HG03565 (cell line): ENCODE results near the gene TMF1.

Source experiments
- ATAC-seq: cut with Tn5 transposase; IDR thresholded peaks from one replicate; pipeline ENCODE4 v1.9.1; 2021; ENCODE audit warnings: mild to moderate bottlenecking, moderate library complexity; ENCODE audit not compliant: unreplicated experiment

The TMF1 gene

GRCh38 chr3:69081583-69082262 is 29.6 kb upstream of the TMF1 start:
- no peak for ATAC-seq

DNA sequence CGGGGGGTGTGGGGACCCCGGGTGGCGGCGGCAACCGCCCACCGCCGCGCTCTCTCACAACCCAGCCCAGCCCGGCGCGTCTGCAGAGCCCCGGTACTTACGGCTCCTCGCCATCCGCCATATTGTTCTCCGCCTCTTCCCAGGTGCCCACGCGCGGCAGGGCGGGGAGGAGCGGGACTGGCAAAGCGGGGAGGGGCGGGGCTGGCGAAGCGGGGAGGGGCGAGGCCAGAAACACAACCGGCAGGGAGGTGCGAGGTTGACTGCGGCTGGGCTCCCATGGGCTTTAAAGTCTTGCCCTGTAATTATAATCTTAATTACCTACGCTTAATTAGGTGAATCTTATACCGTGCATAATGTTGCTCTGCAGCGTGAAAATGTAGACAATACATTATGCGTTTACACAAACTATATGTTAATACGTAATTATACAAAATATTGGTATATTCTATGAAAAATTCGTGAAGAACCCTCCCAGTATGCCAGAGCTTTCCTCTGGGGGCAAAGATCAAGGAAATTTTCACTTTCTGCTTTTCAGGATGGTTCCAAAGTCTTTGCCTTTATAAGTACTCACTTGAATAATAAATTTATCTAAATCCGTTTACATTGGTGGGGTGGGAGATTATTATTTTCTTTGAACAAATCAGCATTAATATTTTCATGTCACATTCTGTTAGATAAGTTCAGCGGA is 28.2 kb upstream of the TMF1 start, which contains the start of gene UBA3:
UBA3 (minus strand) TSS at position 133 of the 688 bp plus-strand sequence; CDS start at position 121, 12 bp downstream.
- peak; percentile 27 for ATAC-seq

GRCh38 chr3:69079269-69080159 is 27.4 kb upstream of the TMF1 start:
- no peak for ATAC-seq

- no peak for ATAC-seq
Measured at GRCh38 chr3:69072928-69073327, 20.8 kb upstream of the TMF1 start.

- ATAC-seq: no peak
Measured at GRCh38 chr3:69066121-69066520, 14.0 kb upstream of the TMF1 start.

DNA sequence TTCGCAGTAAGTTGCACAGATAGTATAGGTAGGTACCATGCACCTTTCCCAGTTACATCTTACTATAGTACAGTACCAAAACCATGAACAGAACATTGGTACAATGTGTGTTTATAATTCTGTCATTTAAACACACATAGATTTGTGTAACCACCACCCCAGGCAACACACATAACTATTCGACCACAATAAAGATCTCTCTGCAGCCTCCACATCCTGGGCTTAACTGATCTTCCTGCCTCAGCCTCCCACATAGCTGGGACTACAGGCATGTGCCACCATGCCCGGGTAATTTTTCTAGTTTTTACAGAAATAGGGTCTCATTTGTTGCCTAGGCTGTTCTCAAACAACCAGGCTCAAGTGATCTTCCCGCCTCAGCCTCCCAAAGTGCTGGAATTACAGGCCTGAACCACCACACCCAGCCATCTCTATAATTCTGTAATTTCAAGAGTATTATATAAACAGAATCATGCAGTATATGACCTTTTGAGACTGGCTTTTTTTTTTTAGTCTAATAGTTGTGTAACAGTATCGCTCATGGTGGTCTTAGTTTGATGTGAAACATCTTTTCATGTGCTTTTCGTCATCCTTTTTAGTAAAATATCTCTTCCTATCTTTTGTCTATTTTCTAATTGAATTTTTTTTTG is 13.3 kb upstream of the TMF1 start:
- ATAC-seq: no peak

DNA sequence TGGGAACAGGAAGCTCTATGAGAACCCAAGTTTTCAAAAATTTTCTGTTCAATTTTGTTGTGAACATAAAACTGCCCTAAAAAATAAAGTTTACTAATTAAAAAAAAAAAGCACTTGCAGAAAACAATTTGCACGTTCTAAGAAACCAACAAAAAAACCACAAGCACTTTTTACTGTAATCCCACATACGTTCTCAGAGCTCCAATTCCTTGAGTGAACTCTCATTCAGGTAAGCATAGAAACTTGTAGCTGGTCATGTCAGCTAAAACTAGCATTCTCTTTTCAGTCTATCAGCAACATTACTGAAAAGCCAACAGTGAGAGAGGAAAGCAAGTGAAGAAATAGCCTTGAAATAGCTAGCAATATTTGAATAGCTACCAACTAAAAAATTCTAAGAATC is 11.5 kb upstream of the TMF1 start:
- no peak for ATAC-seq

DNA sequence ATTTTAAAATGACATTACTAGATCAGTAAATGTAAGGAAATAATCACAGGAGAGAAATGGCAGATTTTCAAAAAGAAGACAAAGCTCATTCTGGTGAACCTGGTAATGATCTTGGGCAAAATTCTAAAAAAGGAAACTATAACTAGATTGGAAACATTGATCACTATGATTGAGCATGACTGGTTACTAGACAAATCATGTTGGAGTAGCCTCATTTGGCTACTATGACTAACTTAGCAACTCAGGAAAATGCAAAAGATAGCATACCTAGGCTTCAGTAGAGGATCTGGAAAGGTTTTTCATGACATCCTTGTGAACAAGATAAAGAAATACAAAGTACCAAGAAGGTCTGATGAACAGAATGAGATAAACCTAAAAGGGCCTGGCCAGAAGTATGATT is 7.6 kb upstream of the TMF1 start:
- ATAC-seq: no peak

DNA sequence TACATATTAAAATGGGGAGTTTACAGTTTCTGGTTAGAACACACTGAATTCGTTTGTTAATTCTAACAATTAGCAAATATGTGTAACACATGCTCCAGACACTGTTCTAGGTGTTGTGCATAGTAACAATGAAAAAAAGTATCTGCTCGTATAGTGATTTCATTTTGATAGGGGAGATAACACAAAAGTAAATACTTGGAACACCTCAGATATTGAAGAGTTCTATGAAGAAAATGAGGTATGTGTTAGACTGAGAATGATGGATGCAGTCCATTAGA is 6.8 kb upstream of the TMF1 start:
- ATAC-seq: peak; percentile 4

- ATAC-seq: peak; percentile 97
Measured at GRCh38 chr3:69058180-69058946, 6.2 kb upstream of the TMF1 start.

DNA sequence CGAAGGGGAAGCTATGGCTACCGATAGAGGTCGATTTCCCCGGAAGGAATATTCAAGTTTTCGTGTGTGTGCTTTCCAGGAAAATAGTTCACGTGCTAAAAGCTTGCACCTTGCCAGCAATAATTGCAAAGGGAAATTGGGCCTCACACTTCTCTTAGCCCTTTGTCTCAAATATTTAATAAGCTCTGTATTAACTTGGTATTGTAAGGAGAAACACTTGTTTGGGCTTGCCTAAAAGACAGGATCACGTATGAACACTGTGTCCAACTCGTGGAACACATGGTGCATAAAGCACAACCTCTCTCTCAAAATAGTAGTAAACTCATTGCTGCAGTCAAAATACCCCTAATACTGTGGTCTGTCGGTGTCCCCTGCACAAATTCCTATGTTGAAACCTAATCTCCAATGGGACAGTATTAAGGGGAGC is 352 bp upstream of the TMF1 start:
- ATAC-seq: peak; percentile 0

- ATAC-seq: no peak
Measured at GRCh38 chr3:69048990-69049389, 3.1 kb downstream of the TMF1 start.

GRCh38 chr3:69044608-69045007 is 7.5 kb downstream of the TMF1 start:
- no peak for ATAC-seq

- ATAC-seq: no peak
Measured at GRCh38 chr3:69033470-69033869, 18.7 kb downstream of the TMF1 start.

- ATAC-seq: no peak
Measured at GRCh38 chr3:69032737-69033136, 19.4 kb downstream of the TMF1 start.

- no peak for ATAC-seq
Measured at GRCh38 chr3:69032142-69032541, 20.0 kb downstream of the TMF1 start.

DNA sequence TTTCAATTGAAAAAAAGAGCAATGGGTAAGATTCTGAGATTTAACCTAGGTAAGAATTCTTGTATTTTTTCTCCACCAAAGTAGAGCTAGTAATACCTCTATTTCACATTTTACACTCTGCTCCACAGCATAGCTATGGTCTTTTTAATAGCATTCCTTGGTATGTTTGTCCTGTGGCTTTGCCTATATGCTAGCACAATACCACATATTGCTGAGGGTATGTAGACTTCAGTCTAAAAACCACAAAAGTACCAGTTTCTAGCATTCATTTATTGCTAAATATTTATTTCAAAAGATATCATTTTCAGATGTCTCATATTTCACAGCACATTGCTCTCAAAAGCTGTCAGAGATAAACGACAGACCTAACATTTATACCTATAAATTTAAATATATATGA is 20.5 kb downstream of the TMF1 start:
- ATAC-seq: no peak

GRCh38 chr3:69020857-69021256 is 31.3 kb downstream of the TMF1 start:
- no peak for ATAC-seq

- ATAC-seq: no peak
Measured at GRCh38 chr3:69020424-69020823, 31.7 kb downstream of the TMF1 start.

GRCh38 chr3:69016901-69017300 is 35.2 kb downstream of the TMF1 start:
- ATAC-seq: no peak

DNA sequence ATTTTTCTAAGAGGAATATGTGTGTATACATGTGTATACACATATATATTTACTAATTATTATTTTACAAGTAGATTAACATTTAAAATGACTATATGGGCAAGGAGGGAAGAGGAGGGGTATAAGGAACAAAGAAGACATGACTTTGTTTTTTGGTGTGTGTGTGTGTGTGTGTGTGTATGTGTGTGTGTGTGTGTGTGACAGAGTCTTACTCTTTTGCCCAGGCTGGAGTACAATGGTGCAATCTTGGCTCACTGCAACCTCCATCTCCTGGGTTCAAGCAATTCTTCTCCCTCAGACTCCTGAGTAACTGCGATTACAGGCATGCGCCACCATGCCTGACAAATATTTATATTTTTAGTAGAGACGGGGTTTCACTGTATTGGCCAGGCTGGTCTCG is 36.0 kb downstream of the TMF1 start:
- no peak for ATAC-seq
